Mesendoderm (in vitro differentiated cells): ENCODE measurements around the gene DOK5.
A peak's percentile ranks its signal among the peaks of the same experiment; 100 is the strongest.

Source experiments
- DNase-seq: peaks from one replicate; pipeline ENCODE4 v3.0.0; 2013
- H2AK5ac ChIP-seq: 2 replicates; pipeline ENCODE4 v1.6.1; 2013; ENCODE audit warnings: low read length, inconsistent platforms
- H2BK120ac ChIP-seq: 2 replicates; pipeline ENCODE4 v1.6.1; 2013; ENCODE audit warnings: low read depth, mild to moderate bottlenecking, low read length, moderate library complexity, mixed read lengths
- H2BK15ac ChIP-seq: replicated peaks from 2 replicates; pipeline ENCODE4 v1.6.1; 2013; ENCODE audit warnings: low read depth, mild to moderate bottlenecking, moderate library complexity
- H2BK5ac ChIP-seq: 2 replicates; pipeline ENCODE4 v1.6.1; 2013; ENCODE audit warnings: low read length, inconsistent platforms
- H3K18ac ChIP-seq: 2 replicates; pipeline ENCODE4 v1.6.1; 2013; ENCODE audit warnings: mild to moderate bottlenecking, low read length, mixed read lengths
- H3K23ac ChIP-seq: one replicate; pipeline ENCODE4 v1.6.1; 2013; ENCODE audit warnings: low read length
- H3K27ac ChIP-seq: 2 replicates; pipeline ENCODE4 v1.5.1; 2013; ENCODE audit warnings: low read depth, mild to moderate bottlenecking, inconsistent platforms, low read length, moderate library complexity
- H3K27me3 ChIP-seq: 2 replicates; pipeline ENCODE4 v1.6.1; 2013; ENCODE audit warnings: low read length, control low read depth, mild to moderate bottlenecking, inconsistent platforms; ENCODE audit not compliant: insufficient read depth, poor library complexity
- H3K36me3 ChIP-seq: 2 replicates; pipeline ENCODE4 v1.6.1; 2013; ENCODE audit warnings: low read length, inconsistent platforms; ENCODE audit not compliant: control insufficient read depth, insufficient read depth
- H3K4ac ChIP-seq: one replicate; pipeline ENCODE4 v1.6.1; 2013; ENCODE audit warnings: low read depth, mild to moderate bottlenecking, low read length, moderate library complexity
- H3K4me1 ChIP-seq: 2 replicates; pipeline ENCODE4 v1.6.1; 2013; ENCODE audit warnings: low read depth, low read length, inconsistent platforms; ENCODE audit not compliant: control insufficient read depth
- H3K4me2 ChIP-seq: 2 replicates; pipeline ENCODE4 v1.6.1; 2013; ENCODE audit warnings: low read length
- H3K4me3 ChIP-seq: 2 replicates; pipeline ENCODE4 v1.5.1; 2013; ENCODE audit warnings: mild to moderate bottlenecking, low read length
- H3K56ac ChIP-seq: one replicate; pipeline ENCODE4 v1.6.1; 2013; ENCODE audit warnings: low read length
- H3K79me1 ChIP-seq: 2 replicates; pipeline ENCODE4 v1.6.1; 2013; ENCODE audit warnings: low read length, inconsistent platforms
- H3K79me2 ChIP-seq: 2 replicates; pipeline ENCODE4 v1.6.1; 2013; ENCODE audit warnings: mild to moderate bottlenecking, low read length; ENCODE audit not compliant: control insufficient read depth, insufficient read depth
- H3K9ac ChIP-seq: 2 replicates; pipeline ENCODE4 v1.6.1; 2013; ENCODE audit warnings: low read length, inconsistent platforms
- H4K5ac ChIP-seq: one replicate; pipeline ENCODE4 v1.6.1; 2013; ENCODE audit warnings: low read length
- H4K8ac ChIP-seq: one replicate; pipeline ENCODE4 v1.6.1; 2013; ENCODE audit warnings: low read depth, mild to moderate bottlenecking, control low read depth, low read length, moderate library complexity
- WGBS: extraction: QIAGEN DNeasy Blood & Tissue Kit; methylation state at CpG from one replicate; pipeline ENCODE4 v1.1.7; 2013; ENCODE audit warnings: low lambda C conversion rate, missing lambda C conversion rate; ENCODE audit not compliant: insufficient coverage; ENCODE audit errors: extremely low coverage; 5-methylcytosine and 5-hydroxymethylcytosine counted together

Gene DOK5

DNA sequence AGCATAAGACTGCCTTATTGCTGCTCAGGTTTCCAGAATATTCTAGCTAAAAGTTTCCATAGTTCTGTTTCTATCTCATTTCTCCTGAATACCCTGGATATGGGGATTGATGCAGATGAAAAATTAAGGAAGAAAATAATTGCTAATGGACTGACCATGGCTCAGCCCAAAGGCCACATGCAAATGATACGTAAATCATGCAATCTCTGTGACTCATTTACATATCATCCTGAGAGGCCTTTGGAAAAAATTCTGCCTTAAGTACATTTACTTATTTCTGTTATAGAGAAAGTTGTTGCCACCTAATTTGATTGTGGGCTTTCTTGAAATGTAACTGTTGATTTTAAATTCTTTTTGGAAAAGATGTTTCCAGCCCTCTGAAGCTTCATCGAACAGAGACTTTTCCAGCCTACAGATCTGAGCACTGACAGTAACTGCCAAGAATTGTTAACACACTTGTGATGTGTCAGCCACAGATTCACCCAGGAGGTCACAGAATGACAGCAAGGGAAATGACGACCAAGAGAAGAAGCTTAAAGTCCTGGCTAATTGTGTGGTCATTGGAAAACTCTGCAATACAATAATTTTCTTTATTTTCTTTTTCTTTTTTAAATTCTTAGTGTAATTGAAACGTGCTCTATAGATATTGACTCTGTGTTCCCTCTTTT lies 174.8 kb downstream of the DOK5 start:
- no peak overlapping the region for H4K5ac ChIP-seq
- H4K8ac ChIP-seq = no peak overlapping the region
- H2BK15ac ChIP-seq = no peak overlapping the region
- no peak overlapping the region for H2BK5ac ChIP-seq
- H3K9ac ChIP-seq = no peak overlapping the region
- no peaks in the 10 kb centered on the region for H3K36me3 ChIP-seq
- H2AK5ac ChIP-seq = no peak overlapping the region
- no peaks in the 10 kb centered on the region for H3K4me1 ChIP-seq
- no peak for DNase-seq
- no CpG with 5 or more reads among the region's 4 CpGs for WGBS
- no peaks in the 10 kb centered on the region for H3K79me2 ChIP-seq
- H3K23ac ChIP-seq = no peak overlapping the region
- no peak overlapping the region for H3K4ac ChIP-seq
- H3K56ac ChIP-seq = no peak overlapping the region
- H3K27me3 ChIP-seq = no peaks in the 10 kb centered on the region
- no peak overlapping the region for H3K18ac ChIP-seq
- H3K4me2 ChIP-seq = no peak overlapping the region
- no peaks in the 10 kb centered on the region for H3K79me1 ChIP-seq
- H3K4me3 ChIP-seq = no peak overlapping the region
- no peak overlapping the region for H2BK120ac ChIP-seq
- H3K27ac ChIP-seq = no peak overlapping the region

DNA sequence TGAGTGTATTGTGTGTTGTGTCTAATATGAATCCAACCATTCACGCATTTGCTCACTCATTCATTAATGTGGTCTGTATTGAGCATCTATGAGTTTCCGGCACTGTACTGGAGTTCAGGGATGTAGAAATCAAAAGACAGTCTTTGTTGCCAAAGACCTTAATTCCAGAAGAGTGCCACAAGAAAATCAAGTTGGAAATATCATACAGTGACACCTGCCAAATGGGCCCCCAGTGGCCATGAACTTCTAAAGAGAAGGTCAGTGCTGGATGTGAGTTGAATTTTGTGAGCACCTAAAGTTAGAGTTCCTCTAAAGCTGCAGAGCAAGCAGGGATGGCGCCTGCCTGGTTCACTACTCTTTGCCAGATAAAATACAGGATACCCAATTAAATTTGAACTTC lies 175.9 kb downstream of the DOK5 start:
- Histone ChIP-seq H3K36me3 (no peaks in the 10 kb centered on the region), H4K5ac (no peak overlapping the region)
- DNase-seq = no peak

DNA sequence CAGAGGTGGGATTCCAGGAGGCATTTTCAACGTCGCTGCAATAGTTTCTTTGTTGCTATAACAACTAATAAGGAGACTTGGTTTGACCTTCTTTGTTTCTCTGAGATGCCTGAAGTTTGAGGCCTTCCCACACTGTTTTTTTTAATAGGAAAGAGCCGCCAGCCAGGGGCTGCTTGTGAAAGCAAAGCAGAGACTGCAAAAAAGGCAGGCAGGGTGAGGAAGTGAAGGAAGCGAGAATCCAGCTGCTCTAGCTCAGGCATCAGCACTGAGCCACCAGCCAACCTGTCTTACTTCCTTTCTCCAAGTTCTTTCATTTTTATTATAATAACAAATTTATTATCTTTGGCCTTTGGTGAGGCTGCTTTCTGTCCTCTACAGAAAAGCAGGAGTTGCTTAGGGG lies 179.1 kb downstream of the DOK5 start:
- H2BK15ac ChIP-seq = no peak overlapping the region
- no peaks in the 10 kb centered on the region for H3K79me1 ChIP-seq
- H3K4me3 ChIP-seq = no peak overlapping the region
- H3K4me1 ChIP-seq = no peaks in the 10 kb centered on the region
- H3K79me2 ChIP-seq = no peaks in the 10 kb centered on the region
- H3K36me3 ChIP-seq = no peaks in the 10 kb centered on the region
- H3K23ac ChIP-seq = no peak overlapping the region
- no peak overlapping the region for H3K18ac ChIP-seq
- no peaks in the 10 kb centered on the region for H3K27me3 ChIP-seq
- DNase-seq = no peak
- H4K8ac ChIP-seq = no peak overlapping the region
- H3K4me2 ChIP-seq = no peak overlapping the region
- H3K56ac ChIP-seq = no peak overlapping the region
- no peak overlapping the region for H2BK5ac ChIP-seq
- H3K27ac ChIP-seq = no peak overlapping the region
- H2AK5ac ChIP-seq = no peak overlapping the region
- no peak overlapping the region for H3K9ac ChIP-seq
- no peak overlapping the region for H4K5ac ChIP-seq
- no peak overlapping the region for H2BK120ac ChIP-seq
- no CpG with 5 or more reads among the region's 4 CpGs for WGBS
- H3K4ac ChIP-seq = no peak overlapping the region

More for the DNA sequence above, 175.9 kb downstream of the DOK5 start:
- H3K27ac ChIP-seq = no peak overlapping the region
- H3K56ac ChIP-seq = no peak overlapping the region
- H2BK15ac ChIP-seq = no peak overlapping the region
- H2BK120ac ChIP-seq = no peak overlapping the region
- H3K4me3 ChIP-seq = no peak overlapping the region
- H3K18ac ChIP-seq = no peak overlapping the region
- H3K4me2 ChIP-seq = no peak overlapping the region
- H4K8ac ChIP-seq = no peak overlapping the region
- H2BK5ac ChIP-seq = no peak overlapping the region
- H3K9ac ChIP-seq = no peak overlapping the region
- H3K27me3 ChIP-seq = no peaks in the 10 kb centered on the region
- no peak overlapping the region for H2AK5ac ChIP-seq
- H3K4me1 ChIP-seq = no peaks in the 10 kb centered on the region
- H3K23ac ChIP-seq = no peak overlapping the region
- H3K4ac ChIP-seq = no peak overlapping the region
- WGBS = no CpG with 5 or more reads among the region's 3 CpGs
- no peaks in the 10 kb centered on the region for H3K79me2 ChIP-seq
- no peaks in the 10 kb centered on the region for H3K79me1 ChIP-seq

DNA sequence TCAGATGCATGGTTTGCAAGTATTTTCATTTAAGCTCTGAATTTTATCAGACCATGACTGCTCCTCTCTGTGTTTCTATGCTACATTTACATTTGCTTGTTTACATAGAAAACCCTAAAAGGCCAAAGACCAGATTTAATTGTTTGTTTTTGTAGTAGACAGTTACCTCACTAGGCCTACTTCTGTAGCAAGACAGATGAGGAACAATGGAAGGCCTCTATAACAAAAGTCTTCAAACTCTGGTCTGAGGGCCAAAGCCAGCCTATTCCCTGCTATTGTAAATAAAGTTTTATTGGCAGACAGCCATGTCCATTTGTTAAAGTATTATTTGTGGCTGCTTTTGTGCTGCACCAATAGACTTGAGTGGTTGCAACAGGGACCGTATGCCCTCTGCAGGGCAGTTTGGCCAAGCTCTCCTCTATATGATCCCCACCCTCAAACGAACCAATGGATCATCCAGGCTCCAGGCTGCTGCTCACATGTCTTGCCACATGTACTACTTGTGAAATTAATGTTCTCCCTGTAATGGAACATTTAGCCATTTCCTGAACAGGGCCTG lies 182.0 kb downstream of the DOK5 start:
- H3K27ac ChIP-seq = no peak overlapping the region
- H4K8ac ChIP-seq = no peak overlapping the region
- H4K5ac ChIP-seq = no peak overlapping the region
- H3K23ac ChIP-seq = no peak overlapping the region
- peak overlapping the region; percentile 55 for H3K18ac ChIP-seq
- H3K9ac ChIP-seq = no peak overlapping the region
- H2BK5ac ChIP-seq = no peak overlapping the region
- no peak overlapping the region for H2BK15ac ChIP-seq
- H3K56ac ChIP-seq = no peak overlapping the region
- no CpG with 5 or more reads among the region's 2 CpGs for WGBS
- no peak overlapping the region for H3K4ac ChIP-seq
- H3K4me3 ChIP-seq = no peak overlapping the region
- no peak overlapping the region for H2BK120ac ChIP-seq
- no peaks in the 10 kb centered on the region for H3K79me1 ChIP-seq
- H3K36me3 ChIP-seq = no peaks in the 10 kb centered on the region
- peaks cover 2% of the 10 kb centered on the region for H3K4me1 ChIP-seq
- no peak for DNase-seq
- no peaks in the 10 kb centered on the region for H3K79me2 ChIP-seq
- no peak overlapping the region for H3K4me2 ChIP-seq
- no peak overlapping the region for H2AK5ac ChIP-seq
- no peaks in the 10 kb centered on the region for H3K27me3 ChIP-seq

DNA sequence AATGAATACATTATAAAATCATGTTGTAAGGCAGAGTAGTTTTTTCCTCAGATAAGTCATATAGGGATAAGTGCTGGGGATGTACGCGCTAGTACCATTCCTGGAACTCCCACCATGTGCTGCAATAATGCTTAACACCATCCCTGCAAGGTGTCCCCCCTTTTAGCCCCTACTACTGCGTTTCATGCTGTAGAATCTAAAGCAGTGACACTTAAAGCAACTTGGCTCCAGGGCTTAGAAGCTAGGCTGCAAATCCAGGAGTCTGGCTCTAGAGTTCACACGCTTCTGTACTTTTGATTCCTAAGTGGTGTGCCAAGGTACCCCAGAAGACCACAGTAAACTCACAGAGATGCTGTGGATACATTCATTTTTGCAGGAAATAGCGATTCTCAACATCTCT lies 183.1 kb downstream of the DOK5 start:
- Histone ChIP-seq H3K79me2 (no peaks in the 10 kb centered on the region), H3K4me3 (no peak overlapping the region), H2AK5ac (no peak overlapping the region), H4K5ac (no peak overlapping the region), H3K56ac (no peak overlapping the region), H4K8ac (no peak overlapping the region), H3K18ac (no peak overlapping the region), H3K4ac (no peak overlapping the region), H2BK120ac (no peak overlapping the region), H3K9ac (no peak overlapping the region), H2BK5ac (no peak overlapping the region), H3K27ac (no peak overlapping the region), H3K4me1 (peaks cover 6% of the 10 kb centered on the region), H2BK15ac (no peak overlapping the region), H3K36me3 (no peaks in the 10 kb centered on the region), H3K4me2 (no peak overlapping the region), H3K23ac (no peak overlapping the region), H3K79me1 (no peaks in the 10 kb centered on the region), H3K27me3 (no peaks in the 10 kb centered on the region)
- no CpG with 5 or more reads among the region's 5 CpGs for WGBS
- no peak for DNase-seq

DNA sequence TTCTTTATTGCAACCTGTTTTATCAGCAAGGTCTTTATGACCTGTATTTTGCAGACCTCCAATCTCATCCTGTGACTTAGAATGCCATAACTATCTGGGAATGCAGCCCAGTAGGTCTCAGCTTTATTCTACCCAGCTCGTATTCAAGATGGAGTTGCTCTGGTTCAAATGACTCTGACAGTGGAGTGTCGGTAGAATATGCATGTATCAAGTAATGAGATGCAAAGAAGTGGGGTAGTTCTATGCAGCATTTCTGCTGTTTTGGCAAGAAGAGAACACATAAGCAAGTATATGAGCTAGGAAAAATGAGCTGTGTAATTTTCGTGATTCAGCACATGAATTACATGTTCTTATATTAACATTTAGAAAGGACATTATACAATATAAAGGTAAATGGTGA lies 185.9 kb downstream of the DOK5 start:
- Histone ChIP-seq H3K79me1 (no peaks in the 10 kb centered on the region), H3K9ac (no peak overlapping the region), H2BK120ac (no peak overlapping the region), H3K4me1 (peaks cover 6% of the 10 kb centered on the region), H3K4me3 (no peak overlapping the region), H3K27me3 (no peaks in the 10 kb centered on the region), H3K79me2 (no peaks in the 10 kb centered on the region), H3K36me3 (no peaks in the 10 kb centered on the region), H2BK15ac (no peak overlapping the region), H4K5ac (no peak overlapping the region), H3K56ac (no peak overlapping the region), H2BK5ac (no peak overlapping the region), H3K4me2 (no peak overlapping the region), H3K23ac (no peak overlapping the region), H2AK5ac (no peak overlapping the region), H4K8ac (no peak overlapping the region), H3K27ac (no peak overlapping the region), H3K18ac (no peak overlapping the region), H3K4ac (no peak overlapping the region)
- DNase-seq = no peak
- no CpG with 5 or more reads among the region's 3 CpGs for WGBS
